Measurements from ENCODE around the gene PHLPP2.

The PHLPP2 gene

GRCh38 chr16:71673582-71673973 is 50.9 kb downstream of the PHLPP2 start:
- no peak for TF ChIP-seq CTCF (conservative IDR thresholded peaks at IDR 0.05; ENCODE audit: low read length)
- no peak for TF ChIP-seq EZH2phosphoT487 (IDR thresholded peaks at IDR 0.05; ENCODE audit: borderline replicate concordance)
- no peak overlapping the region for H3K9ac ChIP-seq (ENCODE audit: low read depth, low read length, poor library complexity, severe bottlenecking)
- H3K9me2 ChIP-seq (replicated peaks; ENCODE audit: low read depth, low read length), result no peaks in the 10 kb centered on the region
- H3K4me3 ChIP-seq (ENCODE audit: low read length, poor library complexity, severe bottlenecking), result no peak overlapping the region
- H2AFZ ChIP-seq (ENCODE audit: low read length), result no peak overlapping the region
- no peaks in the 10 kb centered on the region for H4K20me1 ChIP-seq (ENCODE audit: insufficient read depth, low read length, poor library complexity, severe bottlenecking)
- H3K4me2 ChIP-seq (ENCODE audit: low read depth, low read length, poor library complexity, severe bottlenecking), result no peak overlapping the region
- H3K79me2 ChIP-seq (ENCODE audit: insufficient read depth, low read length), result no peaks in the 10 kb centered on the region
- H3K4me1 ChIP-seq (ENCODE audit: insufficient read depth, low read length, poor library complexity, severe bottlenecking), result no peaks in the 10 kb centered on the region
- no peaks in the 10 kb centered on the region for H3F3A ChIP-seq (ENCODE audit: low read depth)
- no peaks in the 10 kb centered on the region for H3K9me3 ChIP-seq (ENCODE audit: insufficient read depth, low read depth, low read length)
- no peaks in the 10 kb centered on the region for H3K27me3 ChIP-seq (ENCODE audit: insufficient read depth, low read length, poor library complexity, severe bottlenecking)
- peaks cover 41% of the 10 kb centered on the region; the same call in 1 of the 2 replicates for H3K36me3 ChIP-seq (ENCODE audit: insufficient read depth, low read length)

GRCh38 chr16:71672803-71673581 is 51.5 kb downstream of the PHLPP2 start:
- Histone ChIP-seq H3F3A (ENCODE audit: low read depth) (no peaks in the 10 kb centered on the region), H4K20me1 (ENCODE audit: insufficient read depth, low read length, poor library complexity, severe bottlenecking) (no peaks in the 10 kb centered on the region), H3K79me2 (ENCODE audit: insufficient read depth, low read length) (no peaks in the 10 kb centered on the region), H3K4me2 (ENCODE audit: low read depth, low read length, poor library complexity, severe bottlenecking) (no peak overlapping the region), H3K9me2 (replicated peaks; ENCODE audit: low read depth, low read length) (no peaks in the 10 kb centered on the region), H3K4me1 (ENCODE audit: insufficient read depth, low read length, poor library complexity, severe bottlenecking) (no peaks in the 10 kb centered on the region), H3K36me3 (ENCODE audit: insufficient read depth, low read length) (peaks cover 43% of the 10 kb centered on the region; the same call in 1 of the 2 replicates), H3K9me3 (ENCODE audit: insufficient read depth, low read depth, low read length) (no peaks in the 10 kb centered on the region), H3K4me3 (ENCODE audit: low read length, poor library complexity, severe bottlenecking) (no peak overlapping the region), H3K9ac (ENCODE audit: low read depth, low read length, poor library complexity, severe bottlenecking) (no peak overlapping the region), H3K27me3 (ENCODE audit: insufficient read depth, low read length, poor library complexity, severe bottlenecking) (no peaks in the 10 kb centered on the region), H2AFZ (ENCODE audit: low read length) (no peak overlapping the region)
- TF ChIP-seq EZH2phosphoT487 (IDR thresholded peaks at IDR 0.05; ENCODE audit: borderline replicate concordance) (no peak), CTCF (conservative IDR thresholded peaks at IDR 0.05; ENCODE audit: low read length) (no peak)

GRCh38 chr16:71672125-71672524 is 52.4 kb downstream of the PHLPP2 start:
- H3K4me2 ChIP-seq (ENCODE audit: low read depth, low read length, poor library complexity, severe bottlenecking), result no peak overlapping the region
- H3K27me3 ChIP-seq (ENCODE audit: insufficient read depth, low read length, poor library complexity, severe bottlenecking), result no peaks in the 10 kb centered on the region
- H3K4me1 ChIP-seq (ENCODE audit: insufficient read depth, low read length, poor library complexity, severe bottlenecking), result no peaks in the 10 kb centered on the region
- H3K79me2 ChIP-seq (ENCODE audit: insufficient read depth, low read length), result no peaks in the 10 kb centered on the region
- no peak overlapping the region for H2AFZ ChIP-seq (ENCODE audit: low read length)
- no peaks in the 10 kb centered on the region for H3F3A ChIP-seq (ENCODE audit: low read depth)
- H3K4me3 ChIP-seq (ENCODE audit: low read length, poor library complexity, severe bottlenecking), result no peak overlapping the region
- no peak for TF ChIP-seq CTCF (conservative IDR thresholded peaks at IDR 0.05; ENCODE audit: low read length)
- no peak for TF ChIP-seq EZH2phosphoT487 (IDR thresholded peaks at IDR 0.05; ENCODE audit: borderline replicate concordance)
- no peak overlapping the region for H3K9ac ChIP-seq (ENCODE audit: low read depth, low read length, poor library complexity, severe bottlenecking)
- H3K9me2 ChIP-seq (replicated peaks; ENCODE audit: low read depth, low read length), result no peaks in the 10 kb centered on the region
- no peaks in the 10 kb centered on the region for H4K20me1 ChIP-seq (ENCODE audit: insufficient read depth, low read length, poor library complexity, severe bottlenecking)
- no peaks in the 10 kb centered on the region for H3K9me3 ChIP-seq (ENCODE audit: insufficient read depth, low read depth, low read length)
- H3K36me3 ChIP-seq (ENCODE audit: insufficient read depth, low read length), result peaks cover 43% of the 10 kb centered on the region; the same call in 1 of the 2 replicates
